ENCODE measurements around the gene PSMB10. TPM values are rescaled to one million over a fixed set of nuclear protein-coding genes. Genes with fewer than 3 reads are reported as not detected.

Gene PSMB10
- total and polyA plus RNA-seq, 2 donors (not counting 3 experiments of a cell fraction or from before 2014, with no cell fraction given) = 40.8 to 54.7 TPM

GRCh38 chr16:67910158-67910557 lies 26.5 kb downstream of the PSMB10 start:
- no peak for FAIRE-seq

More at GRCh38 chr16:67910158-67910557, 26.5 kb downstream of the PSMB10 start:
- intact Hi-C loops (cut with micrococcal nuclease) = no loop called here
- Histone ChIP-seq H3K9me3 (replicated peaks; ENCODE audit: control insufficient read depth, insufficient read depth, low read length) (no peaks in the 10 kb centered on the region), H3K79me2 (ENCODE audit: control insufficient read depth, insufficient read depth, low read length) (no peaks in the 10 kb centered on the region), H3K4me3 (replicated peaks in 1 of 3; ENCODE audit: insufficient read depth in 1 of 3, low read depth in 1 of 3, low read length in 3 of 3) (no peak overlapping the region), H2AFZ (ENCODE audit: low read depth, low read length) (no peak overlapping the region), H3K27ac (ENCODE audit: insufficient read depth, low read depth, low read length) (no peak overlapping the region), H3K9ac (replicated peaks; ENCODE audit: extremely low read depth, insufficient read depth, low read length) (no peak overlapping the region), H3K4me2 (ENCODE audit: insufficient read depth, low read length) (no peak overlapping the region), H3K4me1 (ENCODE audit: control insufficient read depth, extremely low read depth, insufficient read depth, low read length) (no peaks in the 10 kb centered on the region), H4K20me1 (replicated peaks; ENCODE audit: control insufficient read depth, extremely low read depth, insufficient read depth, low read length) (no peaks in the 10 kb centered on the region), H3K9me1 (replicated peaks; ENCODE audit: control insufficient read depth, extremely low read depth, insufficient read depth, low read length) (no peaks in the 10 kb centered on the region), H3K36me3 (ENCODE audit: control insufficient read depth in 2 of 2, extremely low read depth in 1 of 2, insufficient read depth in 2 of 2, low read length in 2 of 2) (peaks cover 3 to 15% of the 10 kb centered on the region in 2 experiments), H3K27me3 (ENCODE audit: control insufficient read depth in 2 of 2, insufficient read depth in 2 of 2, low read length in 2 of 2) (no peaks in the 10 kb centered on the region)
- DNase-seq (ENCODE audit: low read depth, low spot score) = no peak
- no peak for TF ChIP-seq MAX (IDR thresholded peaks at IDR 0.05; ENCODE audit: insufficient read depth, insufficient read length)
- no peak for TF ChIP-seq GATA2 (IDR thresholded peaks at IDR 0.05; ENCODE audit: insufficient read depth, insufficient read length, low read depth, low read length)
- TF ChIP-seq POLR2A (IDR thresholded peaks at IDR 0.05; ENCODE audit: low read depth, low read length) = no peak
- TF ChIP-seq EZH2 (IDR thresholded peaks at IDR 0.05; ENCODE audit: borderline replicate concordance, low read depth, low read length, severe bottlenecking) = no peak
- TF ChIP-seq JUN (IDR thresholded peaks at IDR 0.05; ENCODE audit: borderline replicate concordance, insufficient read depth, insufficient read length, low read depth) = no peak
- no peak for TF ChIP-seq FOS (IDR thresholded peaks at IDR 0.05; ENCODE audit: borderline replicate concordance, insufficient read depth, low read length)
- no peak for TF ChIP-seq MYC (IDR thresholded peaks at IDR 0.05; ENCODE audit: low read depth, low read length)
- TF ChIP-seq POLR2AphosphoS5 (IDR thresholded peaks at IDR 0.05; ENCODE audit: insufficient read depth, low read depth, low read length) = no peak
- no peak for TF ChIP-seq CTCF (IDR thresholded peaks at IDR 0.05; ENCODE audit: extremely low read depth in 1 of 2, insufficient read depth in 1 of 2, low read depth in 1 of 2, low read length in 2 of 2)
- no TSS peak for BruUV-seq (replicated peaks)
- dilution Hi-C loops (cut with MboI; ENCODE audit: extremely low pct_ligation_motif_present, low sequenced_read_pairs) = loop anchor here (25.0 kb wide), 1 partner anchor 223 kb away; no protein-coding TSS in a partner anchor
- ChIA-PET CTCF (interaction anchor here (0.7 to 1.9 kb wide), 4 partner anchors 14 to 238 kb away, joined by 3 to 18 read pairs (median 3); partner anchors contain the start of genes NRN1L and PSKH1), POLR2A (interaction anchor here (0.5 kb wide), 1 partner anchor 14 kb away, joined by 3 read pairs; no protein-coding TSS in a partner anchor)

All from endothelial cell of umbilical vein (primary cell).